Testis (tissue), 3 donors: ENCODE data around the gene CXCR3. TPM values are rescaled to one million over a fixed set of nuclear protein-coding genes. Genes with fewer than 3 reads are reported as not detected.

ENCODE experiments used
- DNase-seq: peaks from one replicate; pipeline ENCODE4 v3.0.0-alpha.2; 2019
- H3K27ac ChIP-seq, 2 donors: fragments of 200-600 bp; sonication (generic); one replicate each; pipeline ENCODE4 v1.5.1; 2019
- H3K27me3 ChIP-seq: fragments of 200-600 bp; sonication (generic); one replicate; pipeline ENCODE4 v1.5.1; 2019
- H3K36me3 ChIP-seq: fragments of 200-600 bp; sonication (generic); one replicate; pipeline ENCODE4 v1.5.1; 2017; ENCODE audit warnings: low read depth; ENCODE audit errors: missing control alignments
- H3K4me1 ChIP-seq: fragments of 200-600 bp; sonication (generic); one replicate; pipeline ENCODE4 v1.5.1; 2019
- H3K4me3 ChIP-seq, 2 donors: fragments of 200-600 bp; sonication (generic); one replicate each; pipeline ENCODE4 v1.5.1; 2017 to 2019
- H3K9me3 ChIP-seq: fragments of 200-600 bp; sonication (generic); one replicate; pipeline ENCODE4 v1.5.1; 2017
- CTCF ChIP-seq, 3 experiments: fragments of 450-650 bp in 2 of 3; fragments of 200-600 bp in 1 of 3; sonication (generic) in 1 of 3; IDR thresholded peaks; one replicate each; pipeline ENCODE4 v1.5.1; 2016 to 2019; ENCODE audit warnings: antibody characterized with exemption in 3 of 3, mild to moderate bottlenecking in 2 of 3, moderate library complexity in 1 of 3
- POLR2A ChIP-seq: fragments of 450-650 bp; IDR thresholded peaks from one replicate; pipeline ENCODE4 v1.6.1; 2017; ENCODE audit warnings: antibody characterized with exemption, mild to moderate bottlenecking, moderate library complexity
- WGBS, 2 donors: methylation state at CpG; one replicate each; pipeline ENCODE4 v1.1.5; 2018; 5-methylcytosine and 5-hydroxymethylcytosine counted together
- intact Hi-C: fragments of 100-400 bp; cut with DNase I; formaldehyde crosslinking; loops from one replicate; pipeline ENCODE4 v1.15.1; 2023; ENCODE audit warnings: low total_unique reads
- polyA plus RNA-seq: library from polyadenylated mRNA; stranded (reverse); fragments of 350-450 nt; fragmentation: Illumina TruSeq; extraction: RNeasy Lipid Tissue Mini Kit (QIAGEN cat#74804); gene quantifications from one replicate; pipeline ENCODE4 v1.2.3, GENCODE V29; 2014; ENCODE audit warnings: low read depth, low replicate concordance; ENCODE audit not compliant: insufficient read depth
- total RNA-seq, 2 donors: library from RNA; depleted of rRNA; stranded (reverse); fragments of >200 nt; gene quantifications; one replicate each; pipeline ENCODE4 v1.2.3, GENCODE V29; 2016

CXCR3 gene
- total and polyA plus RNA-seq, 3 donors from 2014 or later, result 0.24 to 1.3 (median 0.43) TPM

- Histone ChIP-seq H3K4me3 (no peak overlapping the region), H3K27me3 (no peaks in the 10 kb centered on the region), H3K36me3 (no peaks in the 10 kb centered on the region), H3K9me3 (no peaks in the 10 kb centered on the region), H3K4me1 (peaks cover 5% of the 10 kb centered on the region), H3K27ac (peak overlapping the region; percentile 11 to 83)
- DNase-seq, result peak; percentile 76
- intact Hi-C loops, result no loop called here
- WGBS, 2 donors, result 35 to 39% methylated on average over 5 to 11 of the region's 13 CpGs
- TF ChIP-seq POLR2A, result no peak
- no peak for TF ChIP-seq CTCF (IDR thresholded peaks at IDR 0.05)
Measured at GRCh38 chrX:71622576-71623450, 4.5 kb upstream of the CXCR3 start.

GRCh38 chrX:71622032-71622575, 3.8 kb upstream of the CXCR3 start:
- Histone ChIP-seq H3K4me3 (no peak overlapping the region), H3K4me1 (peaks cover 5% of the 10 kb centered on the region), H3K36me3 (no peaks in the 10 kb centered on the region), H3K9me3 (no peaks in the 10 kb centered on the region), H3K27me3 (no peaks in the 10 kb centered on the region), H3K27ac (peak overlapping the region in 1 of 2 donors; percentile 83)
- TF ChIP-seq POLR2A (no peak), CTCF (IDR thresholded peaks at IDR 0.05) (no peak)
- WGBS, 2 donors, result 96 to 100% methylated on average over 2 to 4 of the region's 9 CpGs
- intact Hi-C loops, result no loop called here
- no peak for DNase-seq

GRCh38 chrX:71621603-71622002, 3.3 kb upstream of the CXCR3 start:
- peak overlapping the region in 1 of 2 donors; percentile 83 for H3K27ac ChIP-seq
- intact Hi-C loops, result no loop called here
- H3K9me3 ChIP-seq, result no peaks in the 10 kb centered on the region
- 24 to 28% methylated on average over 6 of the region's 6 CpGs for whole genome bisulfite sequencing, 2 donors
- no peaks in the 10 kb centered on the region for H3K36me3 ChIP-seq
- TF ChIP-seq POLR2A (no peak), CTCF (IDR thresholded peaks at IDR 0.05) (no peak)
- H3K4me1 ChIP-seq, result peaks cover 5% of the 10 kb centered on the region
- H3K4me3 ChIP-seq, result no peak overlapping the region
- H3K27me3 ChIP-seq, result no peaks in the 10 kb centered on the region
- no peak for DNase-seq

- Histone ChIP-seq H3K27ac (no peak overlapping the region), H3K27me3 (no peaks in the 10 kb centered on the region), H3K36me3 (no peaks in the 10 kb centered on the region), H3K4me1 (peaks cover 5% of the 10 kb centered on the region), H3K9me3 (no peaks in the 10 kb centered on the region), H3K4me3 (no peak overlapping the region)
- no peak for TF ChIP-seq POLR2A
- no peak for TF ChIP-seq CTCF (IDR thresholded peaks at IDR 0.05)
- 100% methylated on average over 1 of the region's 1 CpG; no CpG with 5 or more reads in 1 of the 2 donors for WGBS, 2 donors
- DNase-seq, result no peak
- intact Hi-C loops, result no loop called here
Measured at GRCh38 chrX:71619986-71620385, 1.7 kb upstream of the CXCR3 start.
